M059J (cell line): ENCODE data around the gene VWA3A. TPM values are rescaled to one million over a fixed set of nuclear protein-coding genes. Genes with fewer than 3 reads are reported as not detected.
"Not testable (repeated sequence)": the region's sequence is repeated elsewhere in the genome, so short reads cannot be mapped to it uniquely, and the experiment has no call there.

Source experiments
- DNase-seq: peaks from one replicate; pipeline ENCODE4 v3.0.0-alpha.2; 2012; ENCODE audit warnings: low read depth
- total RNA-seq: library from RNA; depleted of rRNA; stranded (reverse); fragments of >200 nt; shearing (Covaris generic); gene quantifications from 2 replicates; pipeline ENCODE4 v1.2.3, GENCODE V29; 2014; rRNA removed

Gene VWA3A
- total RNA-seq, 1 experiment from 2014 or later, result not detected

DNA sequence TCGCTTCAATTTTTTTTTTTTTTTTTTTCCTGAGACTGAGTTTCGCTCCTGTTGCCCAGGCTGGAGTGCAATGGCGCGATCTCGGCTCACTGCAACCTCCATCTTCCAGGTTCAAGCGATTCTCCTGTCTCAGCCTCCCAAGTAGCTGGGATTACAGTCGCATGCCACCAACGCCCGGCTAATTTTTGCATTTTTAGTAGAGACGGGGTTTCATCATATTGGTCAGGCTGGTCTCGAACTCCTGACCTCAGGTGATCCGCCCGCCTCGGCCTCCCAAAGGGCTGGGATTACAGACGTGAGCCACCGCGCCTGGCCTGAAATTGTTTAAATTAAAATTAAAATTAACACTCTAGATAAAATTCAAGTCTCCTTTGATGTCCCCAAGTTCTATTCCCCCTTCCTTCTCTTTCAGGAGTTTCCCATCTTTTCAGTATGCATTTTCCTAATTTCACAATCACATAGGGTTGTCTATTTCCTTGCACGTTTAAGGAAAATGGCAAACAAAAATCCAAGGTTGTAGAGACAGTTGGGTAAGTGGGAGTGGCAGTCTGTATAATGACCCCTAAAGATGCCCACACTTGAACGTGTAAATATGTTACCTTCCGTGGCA lies 104.3 kb downstream of the VWA3A start:
- DNase-seq, result not testable (repeated sequence)

DNA sequence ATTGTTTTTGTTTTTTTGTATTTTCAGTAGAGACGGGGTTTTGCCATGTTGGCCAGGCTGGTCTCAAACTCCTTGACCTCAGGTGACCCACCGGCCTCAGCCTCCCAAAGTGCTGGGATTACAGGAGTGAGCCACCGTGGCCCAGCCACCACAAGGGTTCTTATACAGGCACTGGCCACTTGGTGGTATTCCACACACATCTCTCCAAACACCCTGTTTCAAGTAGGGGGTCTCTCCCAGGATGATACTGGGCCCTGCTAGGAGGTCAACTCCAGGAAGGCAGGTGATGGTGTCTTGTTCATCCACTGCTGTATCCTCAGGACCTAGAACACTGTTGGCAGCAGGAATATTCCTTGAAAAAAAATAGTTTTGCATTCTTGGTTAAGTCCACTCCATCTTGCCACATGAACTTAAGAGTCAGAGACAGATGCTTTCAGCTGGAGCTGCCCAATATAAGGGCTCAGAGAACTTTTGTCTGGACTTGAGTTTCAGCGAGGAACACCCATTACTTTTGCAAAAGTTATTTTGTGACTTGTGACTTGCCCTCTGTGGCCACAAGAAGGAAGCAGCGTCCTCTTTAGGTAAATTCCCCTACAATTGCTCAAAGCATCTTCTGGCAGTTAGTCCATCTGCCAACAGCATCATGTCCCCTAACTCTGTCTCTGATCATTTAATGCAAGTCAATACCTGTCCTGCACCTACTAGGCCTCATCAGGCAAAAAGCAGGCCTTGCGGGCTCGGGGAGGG lies 106.4 kb downstream of the VWA3A start:
- DNase-seq, result peak; percentile 53

DNA sequence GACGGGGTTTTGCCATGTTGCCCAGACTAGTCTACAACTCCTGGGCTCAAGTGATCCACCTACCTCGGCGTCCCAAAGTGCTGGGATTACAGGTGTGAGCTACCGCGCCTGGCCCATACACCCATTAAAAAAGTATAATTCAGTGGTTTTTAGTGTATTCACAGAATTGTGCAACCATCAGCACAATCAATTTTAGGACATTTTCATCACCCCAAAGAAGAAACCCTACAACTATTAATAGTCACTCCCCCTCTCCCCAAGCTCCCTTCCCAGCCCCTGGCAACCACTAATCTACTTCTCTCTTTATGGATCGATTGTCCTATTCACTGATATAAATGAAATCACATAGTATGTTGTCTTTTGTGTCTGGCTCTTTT lies 109.9 kb downstream of the VWA3A start:
- DNase-seq, result no peak

DNA sequence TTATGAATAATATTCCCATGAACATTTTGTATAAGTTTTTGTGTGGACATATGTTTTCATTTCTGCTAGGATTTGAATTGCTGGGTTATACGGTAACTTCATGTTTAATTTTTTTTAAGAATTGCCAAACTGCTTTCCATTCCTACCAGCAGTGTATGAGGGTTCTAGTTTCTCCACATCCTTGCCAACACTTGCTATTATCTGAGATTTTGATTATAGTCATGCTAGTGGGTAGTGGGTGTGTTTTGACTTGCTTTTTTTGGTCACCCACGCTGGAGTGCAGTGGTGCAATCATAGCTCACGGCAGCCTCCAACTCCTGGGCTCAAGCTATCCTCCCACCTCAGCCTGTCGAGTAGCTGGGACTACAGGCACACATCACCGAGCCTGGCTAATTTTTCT lies 110.8 kb downstream of the VWA3A start:
- DNase-seq, result no peak

DNA sequence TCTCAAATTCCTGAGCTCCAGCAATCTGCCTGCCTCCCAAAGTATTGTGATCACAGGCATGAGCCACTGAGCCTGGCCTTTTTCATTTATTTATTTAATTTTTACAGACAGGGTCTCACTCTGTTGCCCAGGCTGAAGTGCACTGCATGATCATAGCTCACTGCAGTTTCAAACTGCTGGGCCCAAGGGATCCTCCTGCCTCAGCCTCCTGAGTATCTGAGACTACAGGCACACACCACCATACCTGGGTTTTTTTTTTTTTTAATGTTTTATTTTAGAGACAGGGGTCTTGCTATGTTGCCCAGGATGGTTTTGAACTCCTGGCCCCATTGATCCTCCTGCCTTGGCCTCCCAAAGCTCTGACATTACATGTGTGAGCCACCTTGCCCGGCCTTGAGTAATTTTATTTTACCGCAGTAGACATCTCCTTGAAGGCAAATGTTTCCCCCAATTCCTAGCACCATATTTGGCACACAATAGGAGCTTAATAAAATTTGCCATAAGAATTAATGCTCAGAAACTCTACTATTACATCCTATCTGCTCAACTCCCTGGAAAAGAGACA lies 111.8 kb downstream of the VWA3A start:
- no peak for DNase-seq

DNA sequence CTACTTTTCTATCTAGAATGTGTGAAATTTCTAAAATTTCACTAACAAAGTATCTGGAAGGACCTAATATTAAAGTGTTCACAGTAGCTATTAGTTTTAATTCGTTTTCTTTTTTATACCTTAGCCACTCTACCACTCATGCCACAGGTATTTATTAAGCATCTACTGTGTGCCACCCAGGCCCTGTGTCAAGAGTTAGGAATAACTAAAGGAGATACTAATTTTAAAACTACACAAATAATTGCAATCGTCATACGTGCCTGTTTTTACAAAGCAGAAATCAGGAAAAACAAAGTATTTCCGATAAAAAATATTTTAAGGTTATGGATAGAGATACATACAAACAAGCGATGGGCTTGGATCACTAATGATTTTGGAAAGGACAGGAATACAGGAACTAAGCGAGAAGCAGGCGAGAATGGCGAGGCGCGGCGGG lies 113.3 kb downstream of the VWA3A start:
- no peak for DNase-seq

DNA sequence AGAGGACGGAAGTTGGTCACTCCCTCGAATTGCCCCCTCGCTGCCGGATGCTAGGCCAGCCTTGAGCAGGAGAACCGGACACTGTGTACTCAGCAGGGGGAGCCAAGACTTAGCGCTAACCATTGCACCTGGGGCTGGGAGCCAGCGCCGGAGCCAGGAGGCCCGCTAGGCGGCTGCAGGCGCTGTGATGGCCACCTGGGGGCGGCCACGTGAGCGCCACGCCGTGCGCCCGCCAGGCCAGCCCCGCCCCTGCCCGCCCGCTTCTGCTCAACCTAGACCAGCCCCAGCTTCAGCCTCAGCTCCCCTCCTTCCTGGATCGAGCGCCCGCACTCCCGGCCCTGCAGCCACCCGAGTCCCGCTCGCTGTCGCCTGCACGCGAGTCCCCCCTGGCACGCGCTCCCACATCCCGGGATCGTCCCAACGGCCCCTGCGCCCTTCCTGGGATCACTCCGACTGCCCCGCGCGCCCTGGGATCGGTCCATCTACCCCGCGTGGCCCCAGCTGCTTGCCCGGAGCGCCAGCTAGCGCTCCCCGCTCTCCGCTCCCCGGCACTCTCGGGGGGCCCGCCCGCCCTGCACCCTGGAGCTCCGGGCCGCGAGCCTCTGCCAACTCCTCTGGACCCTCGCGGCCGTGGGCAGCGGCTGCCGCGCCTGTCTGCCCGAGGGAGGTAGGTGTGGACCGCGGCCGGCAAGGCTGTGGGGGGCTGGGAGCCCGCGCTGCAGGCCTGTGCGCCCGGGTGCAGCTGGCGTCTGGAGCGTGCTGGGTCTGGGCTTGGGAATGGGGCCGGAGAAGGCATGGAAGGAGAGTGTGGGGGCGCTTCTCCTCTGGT lies 113.9 kb downstream of the VWA3A start, which contains the start of gene EEF2K:
Gene EEF2K, plus strand, starts transcription at position 266 of the 829 bp plus-strand sequence. CDS start 19,452 bp downstream, outside the sequence.
- peak; percentile 96 for DNase-seq

Other genes starting within 250 kb of the VWA3A start
- gene NPIPB4, start 234.8 kb upstream of the VWA3A start, total RNA-seq, result 1.9 and 6.8 TPM in 2 replicates
- gene UQCRC2, start 139.2 kb upstream of the VWA3A start, total RNA-seq, result 154 and 171 TPM in 2 replicates
- not detected in 2 replicates for gene PDZD9, start 91.4 kb upstream of the VWA3A start, total RNA-seq
- gene MOSMO, start 84.4 kb upstream of the VWA3A start, total RNA-seq, result 15.6 and 16.2 TPM in 2 replicates
- gene SDR42E2, start 70.0 kb downstream of the VWA3A start, total RNA-seq, result not detected in 2 replicates
- gene EEF2K, start 113.7 kb downstream of the VWA3A start, total RNA-seq, result 10.4 and 19.1 TPM in 2 replicates
- gene POLR3E, start 204.9 kb downstream of the VWA3A start, total RNA-seq, result 21.2 and 43.5 TPM in 2 replicates